Neural progenitor cell (in vitro differentiated cells): ENCODE data around the gene DISC1.

Experiments used
- EZH2 ChIP-seq: fragments of 200-600 bp; sonication (generic); IDR thresholded peaks from 2 replicates; pipeline ENCODE4 v1.6.1; 2017; ENCODE audit warnings: antibody characterized with exemption, mild to moderate bottlenecking, moderate library complexity
- TF ChIP-seq, protein P1 (sequence below): fragments of 200-600 bp; sonication (generic); IDR thresholded peaks from 2 replicates; pipeline ENCODE4 v1.5.1; 2017; ENCODE audit warnings: antibody characterized with exemption, mild to moderate bottlenecking

DNA sequence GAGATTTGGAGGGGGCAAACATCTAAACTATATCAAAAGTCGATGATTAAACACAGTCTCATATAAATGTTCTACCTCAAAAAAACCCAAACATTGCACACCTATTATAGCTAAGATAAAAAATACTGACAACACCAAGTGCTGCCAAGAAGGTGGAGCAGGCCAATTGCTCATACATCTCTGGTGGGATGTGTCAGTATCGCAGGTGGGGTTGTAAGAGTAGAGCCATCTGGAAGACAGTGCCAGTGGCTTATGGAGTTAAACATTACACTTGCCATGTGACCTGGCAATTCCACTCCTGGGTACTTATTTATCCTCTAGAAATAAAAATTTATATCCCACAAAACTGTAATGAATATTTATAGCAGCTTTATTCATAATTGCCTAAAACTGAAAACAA is 213.4 kb downstream of the DISC1 start:
- no peak for TF ChIP-seq EZH2
- TF ChIP-seq, protein P1, sequence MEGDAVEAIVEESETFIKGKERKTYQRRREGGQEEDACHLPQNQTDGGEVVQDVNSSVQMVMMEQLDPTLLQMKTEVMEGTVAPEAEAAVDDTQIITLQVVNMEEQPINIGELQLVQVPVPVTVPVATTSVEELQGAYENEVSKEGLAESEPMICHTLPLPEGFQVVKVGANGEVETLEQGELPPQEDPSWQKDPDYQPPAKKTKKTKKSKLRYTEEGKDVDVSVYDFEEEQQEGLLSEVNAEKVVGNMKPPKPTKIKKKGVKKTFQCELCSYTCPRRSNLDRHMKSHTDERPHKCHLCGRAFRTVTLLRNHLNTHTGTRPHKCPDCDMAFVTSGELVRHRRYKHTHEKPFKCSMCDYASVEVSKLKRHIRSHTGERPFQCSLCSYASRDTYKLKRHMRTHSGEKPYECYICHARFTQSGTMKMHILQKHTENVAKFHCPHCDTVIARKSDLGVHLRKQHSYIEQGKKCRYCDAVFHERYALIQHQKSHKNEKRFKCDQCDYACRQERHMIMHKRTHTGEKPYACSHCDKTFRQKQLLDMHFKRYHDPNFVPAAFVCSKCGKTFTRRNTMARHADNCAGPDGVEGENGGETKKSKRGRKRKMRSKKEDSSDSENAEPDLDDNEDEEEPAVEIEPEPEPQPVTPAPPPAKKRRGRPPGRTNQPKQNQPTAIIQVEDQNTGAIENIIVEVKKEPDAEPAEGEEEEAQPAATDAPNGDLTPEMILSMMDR = no peak
